Smooth muscle cell of bladder (primary cell): ENCODE measurements around the gene TMEM26. TPM values are rescaled to one million over a fixed set of nuclear protein-coding genes. Genes with fewer than 3 reads are reported as not detected.

ENCODE experiments used
- total RNA-seq: library from RNA; depleted of rRNA; stranded (reverse); fragments of >200 nt; gene quantifications from 2 replicates; pipeline ENCODE4 v1.2.3, GENCODE V29; 2014

The TMEM26 gene
- 0.71 and 0.92 TPM in 2 replicates for total RNA-seq

GRCh38 chr10:61452655-61453641, at the start of gene TMEM26:
TSS of gene TMEM26 (minus strand) at chr10:61453381. CDS start at chr10:61453081, 300 bp downstream.

Other genes with a start within 250 kb of the TMEM26 start
- gene CABCOCO1, start 209.5 kb upstream of the TMEM26 start, total RNA-seq, result 0.83 and 1.6 TPM in 2 replicates